PC-3 (cell line): Measurements from ENCODE around the gene PRKX. TPM values are rescaled to one million over a fixed set of nuclear protein-coding genes. Genes with fewer than 3 reads are reported as not detected.
"Not testable (repeated sequence)": the region's sequence is repeated elsewhere in the genome, so short reads cannot be mapped to it uniquely, and the experiment has no call there.

Experiments used
- ATAC-seq: fragments of 200-7000 bp; cut with Tn5 transposase; 2 replicates; pipeline ENCODE4 v1.9.1; 2020; ENCODE audit warnings: mild to moderate bottlenecking, moderate library complexity
- BruUV-seq: library from RNA; stranded (reverse); fragments of 400-500 nt; replicated peaks from 2 replicates; lab custom pipeline; 2021; lab: Mats Ljungman, UMichigan
- CTCF ChIA-PET: fragments of 300-600 bp; sonication (Branson Sonifier 250); formaldehyde crosslinking; loops from one replicate; lab custom pipeline; 2022; ENCODE audit warnings: antibody characterized with exemption; lab: Charles Lee
- POLR2A ChIA-PET: fragments of 300-600 bp; sonication (Branson Sonifier 250); formaldehyde crosslinking; loops from one replicate; lab custom pipeline; 2022; ENCODE audit warnings: antibody characterized with exemption; ENCODE audit not compliant: unreplicated experiment; lab: Charles Lee
- DNase-seq: peaks from one replicate; pipeline ENCODE4 v3.0.0-alpha.2; 2015
- H2AFZ ChIP-seq: fragments of 300-600 bp; sonication (generic); 2 replicates; pipeline ENCODE4 v1.6.0; 2016; ENCODE audit warnings: antibody characterized with exemption, low read length
- H3F3A ChIP-seq: fragments of 300-600 bp; sonication (generic); one replicate; pipeline ENCODE4 v1.6.0; 2017; ENCODE audit warnings: antibody characterized with exemption, low read length, control low read depth, mild to moderate bottlenecking; ENCODE audit not compliant: unreplicated experiment
- H3K27ac ChIP-seq: fragments of 300-600 bp; sonication (generic); 2 replicates; pipeline ENCODE4 v1.5.1; 2016; ENCODE audit warnings: mild to moderate bottlenecking, low read length
- H3K27me3 ChIP-seq: fragments of 300-600 bp; sonication (generic); 2 replicates; pipeline ENCODE4 v1.6.1; 2016; ENCODE audit warnings: low read length, mixed read lengths
- H3K36me3 ChIP-seq: fragments of 300-600 bp; sonication (generic); 2 replicates; pipeline ENCODE4 v1.6.1; 2016; ENCODE audit warnings: low read depth, mixed run types, low read length, mixed read lengths
- H3K4me1 ChIP-seq: fragments of 300-600 bp; sonication (generic); 2 replicates; pipeline ENCODE4 v1.5.1; 2016; ENCODE audit warnings: low read length; ENCODE audit not compliant: insufficient read depth
- H3K4me2 ChIP-seq: fragments of 300-600 bp; sonication (generic); 2 replicates; pipeline ENCODE4 v1.6.0; 2016; ENCODE audit warnings: low read length
- H3K4me3 ChIP-seq: fragments of 300-600 bp; sonication (generic); 2 replicates; pipeline ENCODE4 v1.5.1; 2016; ENCODE audit warnings: mild to moderate bottlenecking, low read length, mixed read lengths
- H3K79me2 ChIP-seq: fragments of 300-600 bp; sonication (generic); 2 replicates; pipeline ENCODE4 v1.6.1; 2017; ENCODE audit warnings: low read length, mixed read lengths
- H3K9ac ChIP-seq: fragments of 300-600 bp; sonication (generic); 2 replicates; pipeline ENCODE4 v1.6.0; 2016; ENCODE audit warnings: mild to moderate bottlenecking, low read length
- H3K9me2 ChIP-seq: fragments of 300-600 bp; sonication (generic); replicated peaks from 2 replicates; pipeline ENCODE4 v1.6.1; 2016; ENCODE audit warnings: mixed run types, low read length, mixed read lengths
- H3K9me3 ChIP-seq: fragments of 300-600 bp; sonication (generic); 2 replicates; pipeline ENCODE4 v1.6.1; 2016; ENCODE audit warnings: low read length, mixed read lengths
- H4K20me1 ChIP-seq: fragments of 300-600 bp; sonication (generic); 2 replicates; pipeline ENCODE4 v1.6.1; 2016; ENCODE audit warnings: low read length, mixed read lengths
- CTCF ChIP-seq: fragments of 300-600 bp; sonication (generic); conservative IDR thresholded peaks from 2 replicates; pipeline ENCODE4 v1.5.1; 2017; ENCODE audit warnings: antibody characterized with exemption, low read depth, mild to moderate bottlenecking, low read length
- EZH2 ChIP-seq: fragments of 300-600 bp; sonication (generic); IDR thresholded peaks from one replicate; pipeline ENCODE4 v1.6.1; 2017; ENCODE audit warnings: antibody characterized with exemption, mild to moderate bottlenecking, low read length; ENCODE audit not compliant: unreplicated experiment
- EZH2phosphoT487 ChIP-seq: fragments of 300-600 bp; sonication (generic); IDR thresholded peaks from 2 replicates; pipeline ENCODE4 v1.6.1; 2018; ENCODE audit warnings: mild to moderate bottlenecking, antibody characterized with exemption, low read length, borderline replicate concordance
- intact Hi-C: fragments of 100-400 bp; cut with micrococcal nuclease; formaldehyde crosslinking; loops from 2 replicates; pipeline ENCODE4 v1.9.0; 2023
- total RNA-seq: library from RNA; depleted of rRNA; stranded (reverse); fragments of >200 nt; gene quantifications from 2 replicates; pipeline ENCODE4 v1.2.3, GENCODE V29; 2014

PRKX gene
- total RNA-seq, 1 experiment from 2014 or later = 22.2 TPM

GRCh38 chrX:3711331-3711917 lies 2.0 kb downstream of the PRKX start:
- Histone ChIP-seq H3K4me1 (peaks cover 4% of the 10 kb centered on the region; the same call in 1 of the 2 replicates), H3K4me3 (peak overlapping the region; percentile 77), H3K79me2 (peaks cover 41% of the 10 kb centered on the region), H3F3A (no peaks in the 10 kb centered on the region), H3K27ac (no peak overlapping the region), H3K9me2 (no peaks in the 10 kb centered on the region), H3K9me3 (no peaks in the 10 kb centered on the region), H3K4me2 (peak overlapping the region; percentile 83), H3K36me3 (no peaks in the 10 kb centered on the region), H2AFZ (no peak overlapping the region), H3K9ac (no peak overlapping the region), H3K27me3 (no peaks in the 10 kb centered on the region), H4K20me1 (no peaks in the 10 kb centered on the region)
- ChIA-PET CTCF (no interaction called here), POLR2A (no interaction called here)
- ATAC-seq (no peak), DNase-seq (no peak)
- intact Hi-C loops = no loop called here
- BruUV-seq = no TSS peak
- TF ChIP-seq CTCF = no peak

GRCh38 chrX:3707673-3708274 lies 5.7 kb downstream of the PRKX start:
- DNase-seq, H3K27ac ChIP-seq, H2AFZ ChIP-seq, H3K4me3 ChIP-seq, H3F3A ChIP-seq, H3K4me2 ChIP-seq, H3K9me2 ChIP-seq, CTCF ChIA-PET, BruUV-seq, H3K36me3 ChIP-seq, ATAC-seq, intact Hi-C loops, H4K20me1 ChIP-seq, H3K9ac ChIP-seq, H3K4me1 ChIP-seq, H3K27me3 ChIP-seq, H3K9me3 ChIP-seq, POLR2A ChIA-PET: not testable (repeated sequence)
- H3K79me2 ChIP-seq = peaks cover 41% of the 10 kb centered on the region

DNA sequence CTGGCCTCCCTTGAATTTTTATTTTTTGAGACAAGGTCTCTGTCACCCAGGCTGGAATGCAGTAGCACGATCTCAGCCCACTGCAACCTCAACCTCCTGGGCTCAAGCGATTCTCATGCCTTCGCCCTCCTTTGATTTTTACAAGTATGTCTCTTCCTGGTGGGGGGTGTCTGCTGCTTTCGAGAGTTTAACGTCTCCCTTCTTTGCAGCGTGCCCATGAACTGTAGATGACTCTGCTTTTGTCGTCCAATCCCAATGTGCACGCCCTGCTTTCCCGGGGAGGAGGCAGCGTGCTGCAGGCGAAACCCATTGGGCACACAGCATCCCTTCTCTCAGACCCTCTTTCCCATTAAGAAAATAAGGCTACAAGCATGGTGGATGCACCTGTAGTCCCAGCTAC lies 7.0 kb downstream of the PRKX start:
- Histone ChIP-seq H3K4me2 (no peak overlapping the region), H3F3A (no peaks in the 10 kb centered on the region), H3K79me2 (peaks cover 29% of the 10 kb centered on the region), H3K9me2 (no peaks in the 10 kb centered on the region), H3K27me3 (no peaks in the 10 kb centered on the region), H3K9ac (no peak overlapping the region), H3K27ac (no peak overlapping the region), H3K9me3 (no peaks in the 10 kb centered on the region), H3K4me3 (no peak overlapping the region), H4K20me1 (no peaks in the 10 kb centered on the region), H3K4me1 (no peaks in the 10 kb centered on the region), H3K36me3 (no peaks in the 10 kb centered on the region), H2AFZ (no peak overlapping the region)
- ChIA-PET POLR2A (no interaction called here), CTCF (no interaction called here)
- no peak for ATAC-seq
- intact Hi-C loops = no loop called here
- DNase-seq = no peak
- TF ChIP-seq EZH2phosphoT487 (no peak), CTCF (no peak), EZH2 (no peak)
- BruUV-seq = no TSS peak

DNA sequence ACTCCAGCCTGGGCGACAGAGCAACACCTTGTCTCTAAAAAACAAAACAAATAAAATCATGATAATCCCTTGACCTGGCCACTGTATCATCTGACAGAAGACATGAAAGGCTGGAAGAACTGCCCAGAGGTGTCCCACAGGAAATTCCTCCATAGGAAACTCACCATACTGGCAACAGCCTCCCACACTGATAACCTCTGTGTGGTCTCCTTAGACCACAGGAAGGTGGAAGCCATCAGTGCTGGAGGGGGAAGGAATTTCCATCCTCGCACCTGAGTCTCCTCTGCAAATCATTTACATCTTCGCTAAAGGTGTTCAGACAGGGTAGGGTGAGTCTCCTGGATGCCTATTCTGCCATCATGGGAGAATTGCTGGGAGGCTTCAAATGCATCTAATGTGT lies 10.2 kb downstream of the PRKX start:
- BruUV-seq, H4K20me1 ChIP-seq, H3K27ac ChIP-seq, H2AFZ ChIP-seq, DNase-seq, H3K9me2 ChIP-seq, ATAC-seq, H3K4me3 ChIP-seq, intact Hi-C loops, H3K36me3 ChIP-seq, H3K27me3 ChIP-seq, H3K9ac ChIP-seq, CTCF ChIA-PET, POLR2A ChIA-PET, H3K9me3 ChIP-seq, H3K4me2 ChIP-seq, H3F3A ChIP-seq, H3K4me1 ChIP-seq: not testable (repeated sequence)
- H3K79me2 ChIP-seq = 0 out of 2 replicates have a peak, but pooled peaks cover 12% of the 10 kb centered on the region

- ATAC-seq, POLR2A ChIA-PET, H4K20me1 ChIP-seq, H3K9ac ChIP-seq, intact Hi-C loops, BruUV-seq, H3K9me2 ChIP-seq, H3K27me3 ChIP-seq, H3K27ac ChIP-seq, H3K4me2 ChIP-seq, DNase-seq, H2AFZ ChIP-seq, H3K4me3 ChIP-seq, CTCF ChIA-PET, H3K9me3 ChIP-seq, H3F3A ChIP-seq, H3K4me1 ChIP-seq, H3K36me3 ChIP-seq: not testable (repeated sequence)
- 0 out of 2 replicates have a peak, but pooled peaks cover 12% of the 10 kb centered on the region for H3K79me2 ChIP-seq
Observed at GRCh38 chrX:3702095-3702494, 11.4 kb downstream of the PRKX start.
